Measurements from ENCODE around the gene PRX. TPM values are rescaled to one million over a fixed set of nuclear protein-coding genes. Genes with fewer than 3 reads are reported as not detected.
"Not testable (repeated sequence)": the region's sequence is repeated elsewhere in the genome, so short reads cannot be mapped to it uniquely, and the experiment has no call there.

PRX gene
- total RNA-seq, 1 donor from 2014 or later: 36.2 TPM

- DNase-seq (no peak), ATAC-seq (no peak)
- H3K4me3 ChIP-seq: no peak overlapping the region
- TF ChIP-seq, protein P1, sequence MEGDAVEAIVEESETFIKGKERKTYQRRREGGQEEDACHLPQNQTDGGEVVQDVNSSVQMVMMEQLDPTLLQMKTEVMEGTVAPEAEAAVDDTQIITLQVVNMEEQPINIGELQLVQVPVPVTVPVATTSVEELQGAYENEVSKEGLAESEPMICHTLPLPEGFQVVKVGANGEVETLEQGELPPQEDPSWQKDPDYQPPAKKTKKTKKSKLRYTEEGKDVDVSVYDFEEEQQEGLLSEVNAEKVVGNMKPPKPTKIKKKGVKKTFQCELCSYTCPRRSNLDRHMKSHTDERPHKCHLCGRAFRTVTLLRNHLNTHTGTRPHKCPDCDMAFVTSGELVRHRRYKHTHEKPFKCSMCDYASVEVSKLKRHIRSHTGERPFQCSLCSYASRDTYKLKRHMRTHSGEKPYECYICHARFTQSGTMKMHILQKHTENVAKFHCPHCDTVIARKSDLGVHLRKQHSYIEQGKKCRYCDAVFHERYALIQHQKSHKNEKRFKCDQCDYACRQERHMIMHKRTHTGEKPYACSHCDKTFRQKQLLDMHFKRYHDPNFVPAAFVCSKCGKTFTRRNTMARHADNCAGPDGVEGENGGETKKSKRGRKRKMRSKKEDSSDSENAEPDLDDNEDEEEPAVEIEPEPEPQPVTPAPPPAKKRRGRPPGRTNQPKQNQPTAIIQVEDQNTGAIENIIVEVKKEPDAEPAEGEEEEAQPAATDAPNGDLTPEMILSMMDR (IDR thresholded peaks at IDR 0.05): no peak
- H3K27ac ChIP-seq: peak overlapping the region; percentile 51
- no peaks in the 10 kb centered on the region for H3K27me3 ChIP-seq
- H3K9me3 ChIP-seq: no peaks in the 10 kb centered on the region
- H3K36me3 ChIP-seq: no peaks in the 10 kb centered on the region
- intact Hi-C loops (cut with DNase I): no loop called here
- H3K4me1 ChIP-seq: peaks cover 38% of the 10 kb centered on the region
These were observed 1.7 kb upstream of the PRX start for GRCh38 chr19:40414542-40415535.

GRCh38 chr19:40412866-40413265 is 312 bp downstream of the PRX start:
- Histone ChIP-seq H3K27ac (peak overlapping the region; percentile 36), H3K9me3 (no peaks in the 10 kb centered on the region), H3K4me3 (peak overlapping the region; percentile 40), H3K27me3 (no peaks in the 10 kb centered on the region), H3K36me3 (no peaks in the 10 kb centered on the region), H3K4me1 (peaks cover 31% of the 10 kb centered on the region)
- DNase-seq (no peak), ATAC-seq (no peak)
- intact Hi-C loops (cut with DNase I): no loop called here
- TF ChIP-seq, protein P1 (IDR thresholded peaks at IDR 0.05): no peak

DNA sequence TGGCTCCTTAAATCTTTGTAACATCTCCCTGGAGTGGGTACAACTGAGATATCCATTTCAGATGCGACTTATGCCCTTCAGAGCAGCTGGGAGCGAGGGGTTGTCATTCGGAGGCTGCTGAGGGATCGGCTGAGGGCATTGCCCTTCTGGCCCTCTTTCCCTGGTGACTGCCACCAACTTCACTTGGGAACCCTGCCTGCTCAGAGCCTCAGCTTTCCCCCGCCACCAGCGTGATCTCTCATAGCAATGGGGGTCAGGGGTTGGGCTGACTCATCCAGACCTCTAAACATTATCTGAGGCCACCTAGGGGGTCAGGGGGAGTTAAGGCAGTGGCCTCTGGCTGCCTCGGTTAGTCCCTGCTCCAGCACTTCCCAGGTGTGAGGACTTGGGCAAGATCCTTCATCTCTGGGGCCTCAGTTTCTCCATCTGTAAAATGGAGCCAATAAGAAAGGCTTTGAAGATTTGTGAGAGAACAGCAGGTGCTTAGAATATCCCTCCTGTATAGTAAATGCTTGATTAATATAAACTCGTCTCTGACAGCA is 1.1 kb downstream of the PRX start:
- ATAC-seq (no peak), DNase-seq (no peak)
- Histone ChIP-seq H3K4me1 (peaks cover 23% of the 10 kb centered on the region), H3K27me3 (no peaks in the 10 kb centered on the region), H3K27ac (peak overlapping the region; percentile 72), H3K4me3 (peak overlapping the region; percentile 40), H3K36me3 (no peaks in the 10 kb centered on the region), H3K9me3 (no peaks in the 10 kb centered on the region)
- intact Hi-C loops (cut with DNase I): no loop called here
- TF ChIP-seq, protein P1 (IDR thresholded peaks at IDR 0.05): no peak

DNA sequence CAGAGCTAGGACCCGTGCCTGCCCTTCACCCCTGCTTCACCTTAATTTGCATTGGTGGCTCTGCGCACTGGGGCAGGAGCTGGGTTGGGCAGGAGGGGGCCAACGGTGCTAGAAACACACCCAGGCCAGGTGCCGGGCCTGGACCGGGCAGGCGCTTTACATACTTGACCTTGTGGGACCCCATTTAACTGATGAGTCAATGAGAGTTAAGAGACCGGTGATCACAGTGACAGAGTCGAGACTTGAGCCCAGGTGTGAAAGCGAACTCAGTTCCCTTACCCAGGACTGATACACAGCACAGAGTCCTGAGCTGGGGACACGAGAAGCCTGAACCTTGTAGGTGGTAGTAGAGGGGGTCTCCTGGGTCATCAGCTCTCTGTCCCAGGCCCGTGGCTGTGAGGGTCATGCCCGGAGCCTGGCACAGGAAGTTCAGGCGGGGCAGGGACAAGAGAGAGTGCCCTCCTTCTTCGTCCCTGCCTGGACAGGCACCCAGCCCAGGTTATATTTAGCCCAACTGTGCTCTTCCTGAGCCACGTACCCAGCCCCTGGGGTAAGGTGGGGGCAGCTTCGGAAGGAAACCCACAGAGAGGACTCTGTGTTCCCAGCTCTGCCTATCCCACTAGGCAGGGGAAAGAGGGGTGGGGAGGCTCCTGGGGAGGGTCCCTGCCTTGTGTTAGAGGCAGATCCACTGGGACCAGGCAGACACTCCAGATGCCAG is 1.9 kb downstream of the PRX start:
- Histone ChIP-seq H3K4me1 (peaks cover 15% of the 10 kb centered on the region), H3K27me3 (no peaks in the 10 kb centered on the region), H3K36me3 (no peaks in the 10 kb centered on the region), H3K4me3 (peak overlapping the region; percentile 40), H3K9me3 (no peaks in the 10 kb centered on the region), H3K27ac (peak overlapping the region; percentile 72)
- DNase-seq (no peak), ATAC-seq (peak; percentile 66)
- TF ChIP-seq, protein P1 (IDR thresholded peaks at IDR 0.05): no peak
- intact Hi-C loops (cut with DNase I): no loop called here

- Histone ChIP-seq H3K27me3 (no peaks in the 10 kb centered on the region), H3K36me3 (no peaks in the 10 kb centered on the region), H3K4me1 (peaks cover 5% of the 10 kb centered on the region), H3K9me3 (no peaks in the 10 kb centered on the region), H3K27ac (no peak overlapping the region), H3K4me3 (no peak overlapping the region)
- ATAC-seq (no peak), DNase-seq (no peak)
- intact Hi-C loops (cut with DNase I): no loop called here
- TF ChIP-seq, protein P1 (IDR thresholded peaks at IDR 0.05): no peak
These were observed 3.2 kb downstream of the PRX start for GRCh38 chr19:40410030-40410389.

DNA sequence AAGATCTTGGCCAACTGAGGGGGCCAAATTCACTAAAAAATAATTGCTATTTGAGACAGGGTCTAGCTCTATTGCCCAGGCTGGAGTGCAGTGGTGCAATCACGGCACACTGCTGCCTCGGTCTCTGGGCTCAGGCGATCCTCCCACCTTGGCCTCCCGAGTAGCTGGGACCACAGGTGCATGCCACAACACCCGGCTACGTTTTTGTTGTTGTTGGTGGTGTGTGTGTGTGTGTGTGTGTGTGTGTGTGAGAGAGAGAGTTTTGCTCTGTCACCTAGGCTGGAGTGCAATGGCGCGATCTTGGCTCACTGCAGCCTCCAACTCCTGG is 4.6 kb downstream of the PRX start:
- ATAC-seq: not testable (repeated sequence)

More for the DNA sequence above, 4.6 kb downstream of the PRX start:
- H3K4me1 ChIP-seq; H3K9me3 ChIP-seq; DNase-seq; H3K36me3 ChIP-seq; H3K27me3 ChIP-seq; H3K27ac ChIP-seq; H3K4me3 ChIP-seq; intact Hi-C loops (cut with DNase I): not testable (repeated sequence)

All from upper lobe of right lung (tissue), 1 donor.